Upper lobe of right lung (tissue), 1 donor: ENCODE results near the gene ADGRL1. TPM values are rescaled to one million over a fixed set of nuclear protein-coding genes. Genes with fewer than 3 reads are reported as not detected.
A peak's percentile ranks its signal among the peaks of the same experiment; 100 is the strongest.
"Not testable (repeated sequence)": the region's sequence is repeated elsewhere in the genome, so short reads cannot be mapped to it uniquely, and the experiment has no call there.

ENCODE experiments used
- ATAC-seq: fragments of 200-7000 bp; cut with Tn5 transposase; one replicate; pipeline ENCODE4 v1.9.1; 2020; ENCODE audit warnings: mild to moderate bottlenecking, moderate library complexity
- DNase-seq: peaks from one replicate; pipeline ENCODE4 v3.0.0-alpha.2; 2020
- H3K27ac ChIP-seq: fragments of 200-600 bp; one replicate; pipeline ENCODE4 v1.8.0; 2022
- H3K27me3 ChIP-seq: fragments of 200-600 bp; one replicate; pipeline ENCODE4 v1.8.0; 2022; ENCODE audit warnings: mild to moderate bottlenecking
- H3K36me3 ChIP-seq: fragments of 200-600 bp; one replicate; pipeline ENCODE4 v1.8.0; 2022
- H3K4me1 ChIP-seq: fragments of 200-600 bp; one replicate; pipeline ENCODE4 v1.8.0; 2022
- H3K4me3 ChIP-seq: fragments of 200-600 bp; one replicate; pipeline ENCODE4 v1.8.0; 2022; ENCODE audit warnings: mild to moderate bottlenecking
- H3K9me3 ChIP-seq: fragments of 200-600 bp; one replicate; pipeline ENCODE4 v1.8.0; 2022
- intact Hi-C: fragments of 100-400 bp; cut with DNase I; formaldehyde crosslinking; loops from one replicate; pipeline ENCODE4 v1.11.0; 2022
- total RNA-seq: library from RNA; stranded (reverse); fragmentation: NEBNext Ultra II Directional; extraction: Animal tissue kit (Norgen Biotek cat#: 25700); gene quantifications from one replicate; pipeline ENCODE4 v1.2.1, GENCODE V29; 2021
- TF ChIP-seq, protein P1 (sequence below): fragments of 200-600 bp; IDR thresholded peaks from one replicate; pipeline ENCODE4 v1.8.0; 2022; ENCODE audit warnings: antibody characterized with exemption
- donor health status: DM: no; HTN: yes; CAD: no; lungs with severe emphysema.

ADGRL1 gene
- total RNA-seq, 1 donor from 2014 or later = 26.3 TPM

DNA sequence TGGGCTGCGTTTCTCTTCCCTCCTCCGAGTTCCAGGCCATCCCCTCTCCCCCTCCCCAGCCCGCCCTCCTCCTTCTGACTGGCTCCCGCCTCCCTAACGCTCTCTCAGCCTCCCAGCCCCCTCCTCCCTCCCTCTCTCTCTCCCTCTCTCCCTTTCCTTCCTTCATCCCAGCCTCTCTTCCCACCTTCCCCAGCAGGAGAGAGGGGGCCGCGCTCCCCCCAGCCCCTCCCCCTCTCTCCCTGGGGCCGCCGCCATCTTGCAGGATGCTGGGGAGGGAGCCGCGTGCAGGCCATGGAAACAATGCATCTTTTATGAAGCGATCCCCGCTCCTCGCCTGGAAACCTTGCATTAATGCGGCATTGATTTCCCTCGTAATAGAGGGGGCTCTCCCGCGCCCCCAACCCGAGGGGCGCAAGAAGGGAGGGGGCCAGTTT, 42.6 kb upstream of the ADGRL1 start:
- TF ChIP-seq, protein P1, sequence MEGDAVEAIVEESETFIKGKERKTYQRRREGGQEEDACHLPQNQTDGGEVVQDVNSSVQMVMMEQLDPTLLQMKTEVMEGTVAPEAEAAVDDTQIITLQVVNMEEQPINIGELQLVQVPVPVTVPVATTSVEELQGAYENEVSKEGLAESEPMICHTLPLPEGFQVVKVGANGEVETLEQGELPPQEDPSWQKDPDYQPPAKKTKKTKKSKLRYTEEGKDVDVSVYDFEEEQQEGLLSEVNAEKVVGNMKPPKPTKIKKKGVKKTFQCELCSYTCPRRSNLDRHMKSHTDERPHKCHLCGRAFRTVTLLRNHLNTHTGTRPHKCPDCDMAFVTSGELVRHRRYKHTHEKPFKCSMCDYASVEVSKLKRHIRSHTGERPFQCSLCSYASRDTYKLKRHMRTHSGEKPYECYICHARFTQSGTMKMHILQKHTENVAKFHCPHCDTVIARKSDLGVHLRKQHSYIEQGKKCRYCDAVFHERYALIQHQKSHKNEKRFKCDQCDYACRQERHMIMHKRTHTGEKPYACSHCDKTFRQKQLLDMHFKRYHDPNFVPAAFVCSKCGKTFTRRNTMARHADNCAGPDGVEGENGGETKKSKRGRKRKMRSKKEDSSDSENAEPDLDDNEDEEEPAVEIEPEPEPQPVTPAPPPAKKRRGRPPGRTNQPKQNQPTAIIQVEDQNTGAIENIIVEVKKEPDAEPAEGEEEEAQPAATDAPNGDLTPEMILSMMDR = no peak

DNA sequence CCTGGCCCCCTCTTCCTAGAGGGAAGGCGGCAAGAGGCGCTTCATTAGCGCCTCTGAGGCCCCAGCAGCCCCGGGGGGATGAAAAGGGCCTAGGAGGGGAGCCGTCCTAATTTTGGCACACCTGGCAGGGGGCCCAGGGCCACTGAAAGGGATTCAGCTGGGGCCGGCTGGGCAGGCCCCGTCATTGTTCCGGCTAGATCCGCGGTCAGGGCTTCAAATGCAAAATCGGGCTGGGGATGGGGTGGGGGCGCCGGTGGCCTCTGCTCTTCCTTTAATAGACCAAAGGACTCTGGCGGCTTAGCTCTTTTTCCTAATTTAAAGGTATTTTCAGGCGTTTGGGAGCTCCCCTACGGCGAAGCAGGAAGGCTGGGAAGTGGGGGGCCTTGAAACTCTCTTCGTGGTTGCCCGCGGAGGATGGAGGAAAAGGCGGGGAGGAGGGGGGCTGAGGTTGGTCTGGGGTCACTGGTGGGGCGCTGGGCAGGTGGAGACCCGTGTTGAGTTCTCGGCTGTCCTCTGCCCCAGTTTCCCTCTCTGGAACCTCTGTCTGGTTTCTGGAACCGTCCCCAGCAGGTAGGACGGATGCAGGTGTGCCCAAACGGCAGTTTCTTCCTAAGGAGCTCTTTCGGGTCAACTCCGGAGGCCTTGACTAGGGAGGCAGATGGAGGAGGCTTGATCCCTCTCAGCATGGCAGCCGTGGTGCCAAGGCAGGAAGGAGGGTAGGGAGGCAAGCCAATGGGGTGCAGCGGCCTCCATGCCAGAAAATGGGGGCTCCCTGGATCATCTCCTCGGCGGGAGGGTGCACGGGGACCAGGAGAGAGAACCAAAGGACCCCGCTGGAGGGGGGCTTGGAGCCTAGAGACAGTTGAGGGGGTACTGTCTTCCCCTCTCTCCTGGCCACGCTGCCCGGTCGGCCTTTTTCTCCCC, 41.8 kb upstream of the ADGRL1 start:
- peak; percentile 64 for DNase-seq
- intact Hi-C loops, H3K27me3 ChIP-seq, H3K4me1 ChIP-seq, H3K9me3 ChIP-seq, H3K36me3 ChIP-seq, ATAC-seq, H3K4me3 ChIP-seq, H3K27ac ChIP-seq: not testable (repeated sequence)

More for the DNA sequence above, 42.6 kb upstream of the ADGRL1 start:
- H3K4me1 ChIP-seq = peaks cover 5% of the 10 kb centered on the region
- ATAC-seq (peak; percentile 48), DNase-seq (no peak)
- no peaks in the 10 kb centered on the region for H3K36me3 ChIP-seq
- H3K27ac ChIP-seq = peak overlapping the region; percentile 24
- H3K9me3 ChIP-seq = no peaks in the 10 kb centered on the region
- H3K27me3 ChIP-seq = peaks cover 6% of the 10 kb centered on the region
- intact Hi-C loops = no loop called here
- H3K4me3 ChIP-seq = peak overlapping the region; percentile 45

DNA sequence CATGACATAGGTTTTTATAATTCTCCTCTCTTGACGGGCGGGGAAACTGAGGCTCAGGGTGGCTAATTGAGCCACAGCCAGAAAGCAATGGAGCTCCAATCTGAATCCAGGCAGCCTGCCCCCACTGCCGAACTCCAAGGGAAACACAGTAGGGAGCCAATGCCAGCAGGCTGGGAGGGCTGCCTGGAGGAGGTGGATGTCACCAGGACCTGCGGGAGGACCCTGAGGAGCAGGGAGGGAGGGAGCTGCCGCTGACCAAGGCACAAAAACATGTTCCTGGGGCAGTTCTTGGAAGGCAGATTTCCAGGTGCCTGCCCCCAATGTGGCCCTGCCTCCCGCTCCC, 41.2 kb upstream of the ADGRL1 start:
- H3K9me3 ChIP-seq, intact Hi-C loops, H3K27ac ChIP-seq, H3K36me3 ChIP-seq, ATAC-seq, DNase-seq, H3K27me3 ChIP-seq, H3K4me1 ChIP-seq, H3K4me3 ChIP-seq: not testable (repeated sequence)

DNA sequence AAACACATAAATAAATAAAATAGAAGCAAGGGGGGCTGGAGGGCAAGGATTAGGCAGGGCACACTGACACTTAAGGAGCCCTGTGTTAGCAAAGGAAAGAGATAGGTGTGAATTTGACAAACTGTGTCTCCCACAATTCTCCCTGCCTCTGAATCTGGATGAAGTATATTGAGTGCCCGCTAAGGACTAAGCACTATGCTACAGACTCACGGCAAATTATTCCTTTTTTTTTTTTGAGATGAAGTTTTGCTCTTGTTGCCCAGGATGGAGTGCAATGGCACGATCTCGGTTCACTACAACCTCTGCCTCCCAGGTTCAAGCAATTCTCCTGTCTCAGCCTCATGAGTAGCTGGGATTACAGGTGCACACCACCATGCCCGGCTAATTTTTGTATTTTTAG, 38.4 kb upstream of the ADGRL1 start:
- DNase-seq, H3K9me3 ChIP-seq, H3K27me3 ChIP-seq, H3K4me1 ChIP-seq, ATAC-seq, H3K4me3 ChIP-seq, H3K36me3 ChIP-seq, intact Hi-C loops, H3K27ac ChIP-seq: not testable (repeated sequence)

DNA sequence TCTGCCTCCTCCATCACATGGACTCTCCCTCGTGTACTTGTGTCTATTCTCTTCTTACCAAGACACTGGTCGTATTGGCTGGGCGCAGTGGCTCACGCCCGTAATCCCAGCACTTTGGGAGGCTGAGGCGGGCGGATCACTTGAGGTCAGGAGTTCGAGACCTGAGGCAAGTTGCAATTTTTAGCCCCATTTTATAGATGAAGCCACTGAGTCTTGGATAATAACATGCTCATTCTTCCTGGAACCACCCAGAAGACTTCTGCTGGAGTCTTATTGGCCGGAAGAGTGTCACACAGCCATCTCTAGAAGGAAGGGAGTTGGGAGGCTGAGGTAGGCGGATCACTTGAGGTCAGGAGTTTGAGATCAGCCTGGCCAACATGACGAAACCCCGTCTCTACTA, 37.7 kb upstream of the ADGRL1 start:
- not testable (repeated sequence) for H3K27me3 ChIP-seq, ATAC-seq

DNA sequence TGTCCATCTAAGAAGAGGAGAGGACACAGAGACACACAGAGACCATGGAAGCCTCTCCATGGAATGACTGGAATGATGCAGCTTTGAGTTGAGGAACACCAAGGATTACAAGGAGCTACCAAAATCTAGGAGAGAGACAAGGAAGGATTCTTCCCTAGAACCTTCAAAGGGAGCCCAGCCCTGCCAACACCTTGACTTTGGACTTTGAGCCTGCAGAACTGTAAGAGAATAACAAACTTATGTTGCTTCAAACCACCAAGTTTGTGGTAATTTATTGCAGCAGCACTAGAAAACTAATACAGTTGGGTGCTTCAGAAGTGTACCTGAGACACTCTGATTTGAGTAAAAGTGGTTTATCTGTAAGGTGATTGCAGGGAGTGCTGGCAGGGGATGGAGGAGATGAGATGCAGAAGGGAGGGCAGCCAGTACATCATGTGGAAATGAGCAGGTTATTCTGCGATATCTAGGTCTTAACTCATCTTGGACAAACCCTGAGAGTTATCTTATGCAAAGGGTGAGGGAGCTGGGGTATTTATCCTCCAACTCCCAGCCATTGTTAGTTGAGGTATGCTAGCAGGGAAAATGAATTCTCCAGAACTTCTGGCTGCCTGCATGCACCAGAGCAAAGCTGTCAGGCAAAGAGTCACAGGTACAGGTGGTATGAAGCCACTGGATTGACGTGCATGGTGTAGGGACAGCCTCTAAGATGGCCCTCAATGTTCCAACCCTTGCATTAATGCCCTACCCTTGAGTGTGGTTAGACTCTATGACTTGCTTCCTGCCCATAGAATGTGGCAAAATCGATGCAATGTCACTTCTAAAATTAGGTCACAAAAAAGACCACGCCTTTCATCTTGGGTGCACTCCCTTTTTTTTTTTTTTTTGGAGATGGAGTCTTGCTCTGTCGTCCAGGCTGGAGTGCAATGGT, 31.3 kb upstream of the ADGRL1 start:
- ATAC-seq = no peak
- Histone ChIP-seq H3K4me1 (no peaks in the 10 kb centered on the region), H3K36me3 (no peaks in the 10 kb centered on the region), H3K27me3 (no peaks in the 10 kb centered on the region), H3K9me3 (no peaks in the 10 kb centered on the region), H3K4me3 (no peak overlapping the region), H3K27ac (no peak overlapping the region)
- no peak for DNase-seq
- TF ChIP-seq, protein P1 = no peak
- intact Hi-C loops = no loop called here

More for the DNA sequence above, 37.7 kb upstream of the ADGRL1 start:
- H3K27ac ChIP-seq, DNase-seq, H3K9me3 ChIP-seq, H3K4me1 ChIP-seq, intact Hi-C loops, H3K36me3 ChIP-seq, H3K4me3 ChIP-seq: not testable (repeated sequence)

DNA sequence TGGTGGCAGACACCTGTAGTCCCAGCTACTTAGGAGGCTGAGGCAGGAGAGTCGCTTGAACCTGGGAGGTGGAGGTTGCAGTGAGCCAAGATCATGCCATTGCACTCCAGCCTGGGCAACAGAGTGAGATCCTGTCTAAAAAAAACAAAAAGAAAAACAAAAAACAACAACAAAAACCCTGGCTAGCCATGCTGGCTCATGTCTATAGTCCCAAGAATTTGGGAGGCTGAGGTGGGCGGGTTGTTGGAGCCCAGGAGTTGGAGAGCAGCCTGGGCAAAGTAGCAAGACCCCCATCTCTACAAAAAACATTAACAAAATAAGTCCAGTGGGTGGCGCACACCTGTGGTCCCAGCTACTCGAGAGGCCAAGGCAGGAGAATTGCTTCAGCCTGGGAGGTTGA, 27.0 kb upstream of the ADGRL1 start:
- ATAC-seq, DNase-seq, H3K9me3 ChIP-seq, H3K27me3 ChIP-seq, H3K36me3 ChIP-seq, H3K27ac ChIP-seq, H3K4me1 ChIP-seq, H3K4me3 ChIP-seq, intact Hi-C loops: not testable (repeated sequence)

DNA sequence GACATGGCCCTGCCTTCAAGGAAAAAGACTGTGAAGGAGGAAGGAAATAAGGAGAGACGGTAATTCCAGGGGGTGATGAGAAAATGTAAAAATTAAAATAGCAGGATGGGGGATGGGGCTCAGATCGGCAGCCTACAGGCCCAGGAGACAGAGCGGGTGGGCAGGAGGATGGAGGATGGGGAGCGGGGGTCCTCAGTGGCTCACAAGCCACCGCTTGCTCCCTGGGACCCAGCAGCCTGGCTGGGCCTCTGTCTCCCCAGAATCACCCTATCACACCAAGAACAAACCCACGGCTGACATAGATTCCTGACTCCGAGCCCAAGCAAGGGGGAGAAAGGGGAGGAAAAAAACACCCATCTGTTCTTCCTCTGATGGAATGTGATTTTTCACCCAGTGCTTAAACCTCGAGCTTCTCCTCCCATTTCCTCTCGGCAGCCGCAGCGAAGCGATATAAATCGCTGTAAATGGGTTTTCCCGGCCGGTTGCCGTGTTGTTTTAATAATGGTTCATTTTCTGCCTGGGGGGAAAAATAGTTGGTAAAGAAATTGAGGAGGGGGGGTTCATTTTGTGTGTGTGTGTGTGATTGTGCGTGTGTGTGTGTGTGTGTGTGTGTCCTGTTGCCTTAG, 22.6 kb upstream of the ADGRL1 start:
- H3K27me3 ChIP-seq, H3K9me3 ChIP-seq, intact Hi-C loops, H3K36me3 ChIP-seq, ATAC-seq, H3K27ac ChIP-seq, H3K4me1 ChIP-seq, DNase-seq, H3K4me3 ChIP-seq: not testable (repeated sequence)

DNA sequence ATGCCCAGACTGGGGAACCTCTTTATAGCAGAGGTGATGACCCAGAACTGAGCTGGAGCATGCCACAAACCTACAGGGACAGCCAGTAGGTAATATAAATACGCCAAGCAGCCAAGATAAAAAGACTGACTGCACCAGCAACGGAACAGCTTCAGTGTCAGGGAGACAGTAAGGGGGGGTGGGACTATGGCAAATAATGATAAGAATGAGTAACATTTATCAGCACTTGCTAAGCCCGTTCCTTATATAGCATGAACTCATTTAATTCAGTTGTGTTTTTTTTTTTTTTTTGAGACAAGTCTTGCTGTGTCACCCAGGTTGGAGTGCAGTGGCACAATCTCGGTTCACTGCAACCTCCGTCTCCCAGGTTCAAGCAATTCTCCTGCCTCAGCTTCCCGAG, 20.5 kb upstream of the ADGRL1 start:
- ATAC-seq, H3K27me3 ChIP-seq, H3K4me1 ChIP-seq, H3K9me3 ChIP-seq, intact Hi-C loops, H3K36me3 ChIP-seq, H3K27ac ChIP-seq, H3K4me3 ChIP-seq, DNase-seq: not testable (repeated sequence)
